NCI-H526 (cell line): Measurements from ENCODE around the gene PNP.
"Not testable (repeated sequence)": the region's sequence is repeated elsewhere in the genome, so short reads cannot be mapped to it uniquely, and the experiment has no call there.

Experiments used
- DNase-seq, 2 experiments: peaks; one replicate each; lab custom pipeline; 2025; lab: John Stamatoyannopoulos, UW

PNP gene

DNA sequence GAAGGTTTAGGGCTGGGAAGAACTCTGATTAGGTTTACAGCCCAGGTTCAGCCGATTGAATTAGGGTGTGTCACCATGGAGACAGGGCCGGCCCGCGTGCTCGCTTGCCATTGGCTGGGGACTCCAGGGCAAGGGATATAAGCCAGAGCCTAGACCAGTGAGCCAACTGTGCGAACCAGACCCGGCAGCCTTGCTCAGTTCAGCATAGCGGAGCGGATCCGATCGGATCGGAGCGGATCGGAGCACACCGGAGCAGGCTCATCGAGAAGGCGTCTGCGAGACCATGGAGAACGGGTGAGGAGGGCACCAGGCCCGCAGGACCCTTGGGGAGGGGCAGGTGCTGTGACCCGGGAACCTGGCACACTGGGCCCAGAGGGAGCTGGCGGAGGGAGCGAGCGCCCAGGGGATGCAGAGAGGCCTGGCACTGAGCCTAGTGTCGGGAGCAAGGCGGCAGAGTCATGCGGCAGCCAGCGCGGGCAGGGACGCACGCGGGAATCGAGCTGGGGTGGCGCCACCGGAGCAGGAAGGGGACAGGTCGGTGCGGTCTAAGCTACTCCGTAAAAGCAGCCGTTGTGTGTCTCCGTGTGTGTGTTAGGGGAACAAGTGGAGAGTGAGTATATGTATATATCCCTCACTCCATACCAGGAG is at the start of gene PNP:
Gene PNP (plus strand): TSS at position 165 of the 648 bp plus-strand sequence. CDS start 119 bp downstream, at position 284.
- DNase-seq, result peak; percentile 85 to 94

DNA sequence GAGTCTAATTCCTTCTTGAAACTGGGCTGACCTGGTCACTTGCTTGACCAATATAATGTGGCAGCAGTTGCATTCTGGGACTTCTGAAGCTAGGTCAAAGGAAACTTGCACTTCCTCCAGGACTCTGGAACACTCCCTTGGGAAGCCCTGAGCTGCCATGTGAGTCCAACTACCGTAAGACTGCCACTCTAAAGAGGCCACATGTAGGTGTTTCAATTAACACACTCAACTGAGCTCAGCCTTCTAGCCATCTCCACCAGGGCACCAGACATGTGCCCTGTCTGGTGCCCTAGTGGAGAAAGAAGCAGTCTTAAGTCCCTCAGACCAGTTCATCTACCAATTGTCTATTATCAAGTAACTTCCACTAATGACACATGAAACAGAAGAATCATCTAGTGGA is 49.8 kb upstream of the PNP start:
- no peak for DNase-seq

DNA sequence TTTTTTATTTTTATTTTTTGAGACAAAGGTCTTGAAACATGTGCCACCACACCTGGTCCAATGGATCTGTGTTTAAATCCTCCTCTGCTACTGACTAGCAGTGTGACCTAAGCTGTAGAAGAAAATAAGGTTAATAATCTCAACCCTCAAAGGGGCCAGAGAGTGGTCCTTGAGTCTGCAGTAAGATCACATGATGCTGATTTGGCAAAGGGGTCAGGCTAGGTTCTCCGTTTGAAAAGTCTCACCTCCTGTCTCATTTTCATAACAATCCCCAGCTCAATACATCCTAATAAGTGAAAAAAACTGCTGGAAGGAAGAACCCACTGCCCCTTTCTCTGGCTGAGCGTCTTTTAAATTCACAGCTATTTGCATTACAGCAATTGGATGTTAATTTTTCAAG is 47.9 kb upstream of the PNP start:
- DNase-seq, result no peak

DNA sequence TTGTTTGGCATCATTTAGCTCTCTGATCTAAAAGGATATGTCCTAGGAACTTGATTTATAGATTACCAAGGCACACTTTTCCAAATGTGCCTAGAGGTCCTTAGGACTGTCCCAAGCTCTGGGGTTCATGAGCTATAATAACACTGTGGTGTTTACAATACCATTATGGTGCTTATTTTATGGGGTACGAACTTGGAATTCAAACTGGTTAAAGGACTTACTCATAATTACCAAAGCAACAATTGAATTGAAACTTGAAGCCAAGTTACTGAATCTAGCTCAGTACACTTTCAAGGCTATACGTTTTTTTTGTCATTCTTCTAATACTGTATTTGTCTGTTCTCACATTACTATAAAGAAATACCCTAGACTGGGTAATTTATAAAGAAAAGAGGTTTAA is 46.3 kb upstream of the PNP start:
- DNase-seq, result no peak

DNA sequence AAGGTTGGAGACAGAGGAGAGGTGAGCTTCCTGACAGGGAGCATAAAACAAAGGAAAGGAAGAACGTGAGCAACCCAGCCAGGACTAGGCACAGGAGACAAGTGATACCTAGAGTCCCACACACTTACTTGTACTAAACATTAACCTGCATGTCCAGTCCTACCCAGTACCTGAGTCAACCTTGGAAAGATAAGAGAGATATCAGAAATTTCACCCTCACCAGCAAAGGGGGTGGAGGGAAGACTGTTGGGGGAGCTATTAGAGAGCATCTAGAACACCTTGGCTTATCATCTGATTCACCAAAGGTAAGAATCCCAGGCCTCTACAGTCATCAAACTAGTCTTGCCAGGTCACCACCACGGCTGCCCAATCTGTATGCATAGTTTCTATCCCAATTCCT is 44.4 kb upstream of the PNP start:
- no peak for DNase-seq

DNA sequence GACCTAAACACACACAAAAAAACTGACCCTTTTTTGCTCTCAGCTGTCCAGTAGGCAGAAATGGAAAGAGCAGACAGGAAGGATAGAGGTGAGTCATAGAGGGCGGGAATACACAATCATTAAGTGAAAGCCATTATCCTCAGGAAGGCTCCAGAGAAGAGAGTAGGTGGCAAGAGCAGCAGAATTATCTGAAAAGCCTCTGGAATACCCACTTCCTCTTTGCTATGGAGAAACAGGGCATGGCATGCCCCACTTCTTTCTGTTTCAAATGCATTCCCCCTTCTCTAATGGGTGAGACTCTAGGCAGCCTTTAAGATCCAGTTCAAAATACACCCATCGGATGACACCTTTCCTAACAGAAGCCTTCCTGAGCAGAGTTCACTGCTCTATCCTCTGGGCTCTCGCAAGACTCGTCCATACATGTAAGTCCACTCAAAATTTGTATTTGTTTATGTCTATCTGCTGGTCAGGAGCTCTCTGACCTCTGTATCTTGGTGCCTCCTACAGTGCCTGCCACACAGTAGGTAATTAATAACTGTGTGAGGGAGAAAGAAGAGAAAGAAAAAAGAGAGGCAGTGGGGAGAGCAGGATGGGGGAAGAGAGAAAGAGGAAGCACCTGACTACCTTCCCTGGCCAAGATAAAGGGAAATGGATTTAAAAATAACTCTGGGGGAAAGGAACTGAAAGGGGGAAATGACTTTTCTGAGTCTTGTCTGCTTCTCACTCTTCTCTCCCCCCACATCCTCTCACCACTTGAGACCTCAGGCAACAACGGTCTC is 41.8 kb upstream of the PNP start:
- no peak for DNase-seq

DNA sequence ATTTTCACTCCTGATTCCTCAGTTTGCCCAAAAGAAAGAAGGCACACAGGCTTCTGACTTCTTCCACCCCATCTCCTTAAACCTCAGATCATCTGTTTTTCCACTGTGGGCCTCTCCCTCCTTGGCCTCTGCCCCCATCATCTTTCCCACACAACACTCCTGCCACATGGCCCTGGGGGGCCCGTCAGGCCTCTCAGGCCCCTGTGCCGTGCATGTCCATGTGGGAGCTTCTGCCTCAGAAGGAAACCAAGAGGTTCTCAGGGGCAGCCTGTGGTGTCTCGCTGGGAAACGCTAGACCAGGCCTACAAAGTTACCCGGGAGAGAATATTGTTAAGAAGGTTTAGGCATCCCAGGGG is 41.2 kb upstream of the PNP start:
- DNase-seq, result no peak

DNA sequence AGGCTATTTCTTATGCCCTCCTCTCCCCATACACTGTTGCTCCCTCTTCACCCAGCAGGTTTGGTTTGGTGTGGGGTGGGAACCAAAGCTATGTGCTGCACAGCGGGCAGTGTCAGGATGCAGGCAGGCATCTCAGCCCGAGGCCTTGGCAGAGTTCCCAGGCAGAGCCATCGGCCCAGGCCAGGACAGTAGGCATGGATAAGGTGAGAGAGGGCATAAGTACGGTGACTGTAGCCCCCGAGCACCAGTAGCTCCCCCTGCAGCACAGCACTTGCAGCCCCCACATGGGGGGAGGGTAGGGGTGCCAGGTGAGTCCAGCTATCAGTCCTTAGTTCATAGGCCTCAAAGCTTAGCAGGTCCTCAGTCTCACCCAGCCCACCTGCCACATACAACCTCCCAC is 40.4 kb upstream of the PNP start:
- no peak for DNase-seq

DNA sequence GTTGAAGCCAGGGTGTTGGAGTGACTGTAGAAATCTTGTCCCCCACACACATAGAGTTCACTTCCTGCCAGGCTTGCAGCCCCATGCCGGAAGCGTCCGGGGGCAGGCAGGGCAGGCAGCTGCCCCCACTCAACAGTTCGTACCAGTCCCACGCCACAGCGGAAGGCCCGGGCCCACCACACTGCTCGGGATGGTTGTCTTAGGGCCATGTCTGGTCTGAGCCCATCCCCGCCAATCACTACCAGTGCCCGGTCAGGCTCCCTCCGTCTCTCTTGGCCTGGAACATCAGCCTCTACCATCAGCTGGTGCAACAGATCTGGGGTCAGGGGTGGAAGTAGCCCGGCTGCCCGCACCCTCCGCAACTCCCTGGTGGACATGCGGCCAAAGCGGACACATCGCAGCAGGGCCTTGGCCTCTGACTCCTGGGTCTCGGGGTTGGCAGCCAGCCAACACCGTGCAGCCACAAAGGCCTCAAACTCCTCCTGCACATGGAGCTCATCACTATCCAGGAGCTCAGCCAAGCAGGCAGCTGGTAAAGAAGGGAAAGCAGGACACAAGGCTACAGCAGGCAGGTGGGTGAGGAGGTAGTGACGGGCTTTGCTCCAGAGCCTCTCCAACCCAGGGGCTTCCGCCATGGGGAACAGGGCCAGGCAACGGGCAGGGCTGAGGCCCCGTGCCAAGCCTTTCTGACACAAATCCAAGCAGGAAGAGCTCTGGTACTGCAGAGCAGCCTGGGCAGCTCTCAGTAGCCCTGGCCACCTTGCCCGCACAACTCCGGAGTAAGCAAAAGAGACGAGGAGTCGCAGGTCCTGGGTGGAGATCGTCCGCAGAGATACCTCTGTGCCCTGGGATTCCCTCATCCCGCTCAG is 39.2 kb upstream of the PNP start:
- no peak for DNase-seq

DNA sequence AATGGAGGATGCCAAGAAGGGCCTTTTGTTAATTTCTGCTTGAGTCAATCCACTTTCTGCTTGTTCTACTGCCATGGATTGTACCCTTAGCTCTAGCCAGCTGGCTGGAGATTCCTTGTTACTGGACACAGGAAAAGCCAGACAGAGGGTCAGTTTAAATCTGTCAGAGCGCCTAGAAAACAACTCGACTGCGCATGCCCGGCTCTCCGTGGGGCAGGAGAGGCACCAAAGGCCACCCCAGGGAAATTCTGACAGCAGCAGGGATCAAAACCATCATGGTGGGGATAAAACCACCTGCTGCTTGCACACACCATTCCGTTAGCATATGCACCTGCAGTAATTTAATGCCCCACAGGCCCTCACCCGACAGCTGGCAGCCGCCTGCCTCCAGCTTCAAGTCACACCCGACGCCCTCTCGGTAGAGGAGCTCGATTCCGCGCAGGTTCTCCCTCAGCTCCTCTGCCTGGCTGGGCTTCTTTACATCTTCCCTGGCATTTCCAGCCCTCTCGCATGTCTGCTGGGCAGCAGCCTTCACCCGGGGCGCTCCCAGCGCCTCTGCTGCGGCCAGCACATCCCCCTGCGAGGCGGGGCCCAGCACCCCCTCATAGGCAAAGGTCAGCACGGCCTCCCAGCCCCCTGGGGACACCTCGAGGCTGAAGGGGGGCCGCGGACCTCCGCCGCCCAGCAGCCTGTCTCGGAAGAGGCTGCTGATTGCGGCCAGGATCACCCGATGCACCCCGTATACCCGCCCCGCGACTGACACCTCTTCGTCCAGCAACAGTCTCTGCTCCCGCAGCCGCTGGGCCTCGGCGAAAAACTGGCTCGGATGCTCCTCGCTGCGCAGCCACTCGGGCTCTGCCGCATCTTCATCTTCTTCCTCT is 34.3 kb upstream of the PNP start:
- peak in 1 of 2 experiments; percentile 7 for DNase-seq

DNA sequence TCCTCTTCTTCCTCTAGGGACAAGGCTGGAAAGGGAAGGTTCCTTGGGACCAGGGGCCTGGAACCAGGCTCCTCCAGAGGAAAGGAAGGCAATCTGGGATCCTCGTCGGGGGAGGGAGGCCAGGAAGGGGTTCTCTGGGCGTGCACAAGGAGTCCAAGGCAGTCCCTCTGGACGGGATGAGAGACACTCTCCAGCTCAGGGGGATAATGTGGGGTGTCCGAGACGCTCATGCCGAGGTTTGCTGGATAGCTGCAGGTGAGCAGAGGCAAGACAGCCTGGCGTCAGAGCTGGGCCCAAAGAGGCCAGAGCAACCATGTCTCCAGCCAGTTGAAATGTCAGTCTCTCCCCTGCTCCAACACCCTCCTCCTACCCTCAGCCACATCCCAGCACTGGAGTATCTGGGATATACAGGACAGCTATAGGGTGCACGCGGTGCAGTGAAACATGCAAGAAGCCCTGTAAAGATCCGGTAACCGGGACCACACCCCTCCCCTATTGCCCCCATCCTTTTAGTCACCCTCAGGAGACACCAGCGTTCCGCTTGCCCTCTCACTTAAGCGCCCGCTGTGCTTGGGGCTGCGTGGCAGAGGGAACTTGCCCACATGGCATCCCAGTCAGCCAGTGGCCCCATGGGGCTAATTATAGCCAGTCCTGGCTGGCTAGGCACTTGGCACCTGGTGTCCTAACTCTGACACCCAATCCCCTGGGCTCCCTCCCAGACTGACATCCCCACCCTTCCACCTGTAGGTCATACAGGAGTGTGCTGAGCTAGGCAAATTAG is 33.4 kb upstream of the PNP start, which contains the start of gene KLHL33:
Gene KLHL33 (minus strand): TSS at position 585 of the 781 bp plus-strand sequence. CDS start 355 bp downstream, at position 230.
- DNase-seq, result peak; percentile 15 to 61

DNA sequence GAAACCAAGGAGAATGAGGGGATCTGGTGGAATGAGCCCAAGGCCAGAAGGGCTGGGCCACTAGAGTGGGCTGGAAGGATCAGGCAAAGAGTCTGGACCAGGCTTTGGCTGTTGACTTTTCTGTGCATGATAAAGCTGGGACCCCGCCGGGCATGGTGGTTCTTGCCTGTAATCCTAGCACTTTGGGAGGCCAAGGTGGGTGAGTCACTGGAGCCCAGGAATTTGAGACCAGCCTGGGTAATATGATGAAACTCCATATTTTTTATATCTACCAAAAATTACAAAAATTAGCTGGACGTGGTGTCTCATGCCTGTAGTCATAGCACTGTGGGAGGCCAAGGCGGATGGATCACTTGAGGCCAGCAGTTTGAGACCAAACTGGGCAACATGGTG is 32.8 kb upstream of the PNP start:
- DNase-seq, result no peak

DNA sequence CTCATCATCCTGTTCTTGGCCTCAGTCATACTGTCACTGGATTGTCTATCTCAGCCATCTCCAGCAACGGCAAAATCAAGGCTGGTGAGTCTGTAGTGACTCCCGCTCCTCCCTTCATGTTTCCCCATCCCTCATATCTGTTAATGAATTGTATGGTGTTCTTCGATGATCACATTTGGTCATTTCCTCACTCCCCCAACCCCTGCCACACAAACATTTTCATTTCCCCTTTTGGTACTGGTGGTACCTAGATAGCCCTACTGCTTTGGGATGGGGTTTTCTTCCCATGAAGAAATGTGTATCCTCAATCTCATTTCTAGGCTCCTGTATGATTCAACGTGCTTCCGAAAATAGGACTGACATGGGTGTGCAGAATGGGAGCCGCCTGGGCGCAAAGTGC is 30.5 kb upstream of the PNP start:
- no peak for DNase-seq

DNA sequence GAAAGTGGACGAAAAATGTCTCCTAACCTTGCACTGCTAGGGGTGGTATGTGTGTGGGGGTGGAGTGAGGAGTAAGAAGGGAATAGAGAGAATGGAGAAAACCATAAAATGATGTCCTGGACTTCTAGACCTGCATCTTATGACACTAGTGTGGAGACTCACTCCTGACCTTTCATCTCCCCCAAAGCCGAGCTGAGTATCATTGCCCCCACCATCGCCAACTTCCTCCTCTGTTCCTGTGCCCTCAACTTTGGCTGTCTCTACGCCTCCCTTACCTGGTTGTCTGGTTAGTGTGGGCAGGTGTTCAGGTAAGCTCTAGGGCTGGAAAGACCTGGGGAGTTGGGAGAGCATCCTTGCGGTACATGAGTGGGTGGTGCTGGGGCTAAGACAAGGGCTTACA is 28.7 kb upstream of the PNP start:
- DNase-seq, result no peak

DNA sequence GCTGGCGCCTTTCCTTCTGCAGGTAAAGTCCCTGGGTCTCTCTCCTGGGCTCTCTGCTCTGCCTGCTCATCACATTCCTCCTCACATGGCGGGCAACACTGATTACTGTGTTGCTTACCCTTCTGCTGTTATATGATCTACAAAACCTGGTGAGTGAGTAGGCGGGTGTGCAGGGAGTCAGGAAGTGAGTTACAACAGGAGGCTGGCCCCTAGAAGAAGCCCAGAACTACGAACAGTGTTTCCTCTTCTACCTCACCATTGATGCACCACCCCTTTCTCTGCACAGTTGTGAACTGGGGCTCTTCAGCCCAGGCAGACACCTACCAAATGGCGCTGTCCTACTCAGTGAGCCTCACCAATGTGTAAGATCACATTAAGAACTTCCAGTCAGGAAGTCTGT is 28.3 kb upstream of the PNP start:
- DNase-seq, result no peak

DNA sequence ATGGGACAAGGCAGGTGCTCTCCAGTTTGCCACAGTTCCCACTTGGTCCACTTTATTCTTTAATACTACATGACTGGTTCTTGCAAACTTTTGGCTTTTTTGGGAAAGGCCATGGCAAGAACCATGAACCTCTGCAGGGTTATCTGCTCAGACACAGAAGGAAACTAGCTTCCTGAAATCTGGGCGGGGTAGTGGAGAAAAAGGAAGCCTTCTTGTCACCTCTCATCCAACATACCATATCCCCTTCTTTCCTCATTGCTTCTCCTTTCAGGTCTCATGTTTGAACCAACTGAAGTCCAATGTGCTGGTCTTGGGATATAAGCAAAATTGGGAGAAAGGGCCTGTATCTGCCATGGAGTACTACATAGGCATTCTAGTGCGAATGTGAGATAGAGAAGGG is 27.7 kb upstream of the PNP start:
- DNase-seq, result no peak

DNA sequence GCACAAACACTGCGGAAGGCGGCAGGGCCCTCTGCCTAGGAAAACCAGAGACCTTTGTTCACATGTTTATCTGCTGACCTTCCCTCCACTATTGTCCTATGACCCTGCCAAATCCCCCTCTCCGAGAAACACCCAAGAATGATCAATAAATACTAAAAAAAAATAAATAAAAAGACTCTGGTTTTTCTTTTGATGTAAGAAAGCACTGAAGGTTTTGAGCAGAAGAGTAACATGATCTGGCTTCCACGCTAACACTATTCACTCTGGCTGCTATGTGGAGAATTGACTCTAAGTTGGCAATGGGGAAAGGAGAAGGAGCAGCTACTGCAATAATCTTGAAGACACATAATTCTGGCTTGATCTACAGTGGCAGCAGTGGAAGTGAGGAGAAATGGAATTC is 25.6 kb upstream of the PNP start:
- not testable (repeated sequence) for DNase-seq

DNA sequence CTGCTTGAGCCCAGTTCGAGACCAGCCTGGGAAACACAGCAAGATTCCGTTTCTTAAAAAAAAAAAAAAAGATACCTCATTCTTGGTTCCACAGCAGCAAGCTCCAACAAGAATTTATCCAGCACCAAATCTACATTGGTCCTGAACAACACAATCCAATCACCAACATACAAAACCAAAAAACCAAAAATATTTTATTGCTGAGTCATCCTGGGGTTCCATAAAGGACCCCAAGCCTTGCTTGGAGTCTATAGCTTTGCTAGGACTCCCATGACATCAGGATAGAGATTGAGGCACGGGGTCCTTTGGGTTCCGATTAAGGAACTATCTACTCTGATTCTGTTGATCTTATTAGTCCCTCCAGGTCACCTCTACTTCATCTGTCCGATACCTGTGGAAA is 22.3 kb upstream of the PNP start:
- DNase-seq, result no peak

DNA sequence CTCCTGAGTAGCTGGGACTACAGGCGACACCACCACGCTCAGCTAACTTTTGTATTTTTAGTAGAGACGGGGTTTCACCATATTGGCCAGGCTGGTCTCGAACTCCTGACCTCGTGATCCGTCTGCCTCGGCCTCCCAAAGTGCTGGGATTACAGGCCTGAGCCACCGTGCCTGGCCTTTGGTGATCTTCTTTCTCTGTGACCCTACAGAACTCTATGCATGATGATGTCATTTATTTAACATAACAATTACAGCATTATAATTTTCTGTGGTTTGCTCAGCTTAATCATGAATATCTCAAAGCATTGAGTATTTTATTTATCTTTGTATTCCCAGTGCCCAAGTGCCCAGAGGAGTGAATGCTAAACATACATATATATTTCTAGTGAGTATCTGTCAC is 16.4 kb upstream of the PNP start:
- DNase-seq, result not testable (repeated sequence)

DNA sequence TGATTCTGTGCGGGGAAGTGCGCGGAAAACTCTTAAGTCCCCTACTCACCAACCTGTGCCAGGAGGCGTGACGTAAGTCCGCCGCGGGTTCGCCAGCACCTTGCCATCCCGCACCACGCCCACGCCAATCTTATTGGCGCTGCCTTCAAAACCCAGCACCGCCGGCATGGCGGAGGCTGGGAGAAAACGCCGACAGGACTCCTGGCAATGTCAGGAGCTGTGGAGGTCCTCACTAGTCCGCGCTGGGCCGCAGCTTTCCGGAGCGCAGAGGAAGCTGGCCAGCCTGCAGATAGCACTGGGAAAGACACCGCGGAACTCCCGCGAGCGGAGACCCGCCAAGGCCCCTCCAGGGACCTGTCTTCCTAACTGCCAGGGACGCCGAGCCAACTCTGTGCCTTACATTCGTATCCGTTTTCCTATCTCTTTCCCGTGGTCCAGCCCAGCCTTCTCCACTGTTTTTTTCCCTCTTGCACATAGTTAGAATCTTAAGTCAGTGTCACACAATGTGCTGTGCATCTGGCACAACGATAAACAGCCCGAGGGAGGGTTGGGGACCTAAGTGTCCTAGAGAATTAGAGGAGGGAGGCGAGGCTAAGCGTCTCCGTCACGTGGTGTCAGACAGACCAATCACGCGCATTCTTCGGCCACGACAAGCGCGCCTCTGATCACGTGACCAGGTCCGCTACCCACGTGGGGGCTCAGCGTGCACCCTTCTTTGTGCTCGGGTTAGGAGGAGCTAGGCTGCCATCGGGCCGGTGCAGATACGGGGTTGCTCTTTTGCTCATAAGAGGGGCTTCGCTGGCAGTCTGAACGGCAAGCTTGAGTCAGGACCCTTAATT is 14.5 kb upstream of the PNP start, which contains the start of the genes APEX1 and OSGEP:
Gene APEX1 (plus strand): TSS at position 711 of the 839 bp plus-strand sequence. CDS start 420 bp downstream, outside the sequence.
Gene OSGEP (minus strand): TSS at position 297 of the 839 bp plus-strand sequence. CDS start 129 bp downstream, at position 168.
- DNase-seq, result peak; percentile 98 to 99
